ENCODE results near the gene THADA.

DNA sequence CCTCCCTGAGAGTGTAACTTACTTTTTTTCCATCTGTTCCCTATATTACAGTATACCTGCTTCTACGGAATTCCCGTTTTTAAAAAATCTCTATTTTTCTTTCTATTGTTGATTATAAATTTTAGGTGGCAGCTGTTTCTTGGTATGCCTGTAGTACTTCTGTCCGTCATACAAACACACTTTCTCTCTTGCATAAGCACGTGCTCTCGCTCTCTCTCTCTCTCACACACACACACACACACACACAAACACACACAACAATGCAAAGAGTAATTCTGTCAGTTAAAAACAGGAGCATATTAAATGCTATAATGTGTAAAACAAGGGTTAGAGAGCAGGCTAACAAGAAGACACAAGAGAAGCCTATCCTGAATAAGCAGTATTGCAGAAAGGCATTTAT lies 140.5 kb downstream of the THADA start:
- TF ChIP-seq POLR2A (IDR thresholded peaks at IDR 0.05) = no peak
- no peak for TF ChIP-seq POLR2AphosphoS5 (IDR thresholded peaks at IDR 0.05)
- TF ChIP-seq, protein P1, sequence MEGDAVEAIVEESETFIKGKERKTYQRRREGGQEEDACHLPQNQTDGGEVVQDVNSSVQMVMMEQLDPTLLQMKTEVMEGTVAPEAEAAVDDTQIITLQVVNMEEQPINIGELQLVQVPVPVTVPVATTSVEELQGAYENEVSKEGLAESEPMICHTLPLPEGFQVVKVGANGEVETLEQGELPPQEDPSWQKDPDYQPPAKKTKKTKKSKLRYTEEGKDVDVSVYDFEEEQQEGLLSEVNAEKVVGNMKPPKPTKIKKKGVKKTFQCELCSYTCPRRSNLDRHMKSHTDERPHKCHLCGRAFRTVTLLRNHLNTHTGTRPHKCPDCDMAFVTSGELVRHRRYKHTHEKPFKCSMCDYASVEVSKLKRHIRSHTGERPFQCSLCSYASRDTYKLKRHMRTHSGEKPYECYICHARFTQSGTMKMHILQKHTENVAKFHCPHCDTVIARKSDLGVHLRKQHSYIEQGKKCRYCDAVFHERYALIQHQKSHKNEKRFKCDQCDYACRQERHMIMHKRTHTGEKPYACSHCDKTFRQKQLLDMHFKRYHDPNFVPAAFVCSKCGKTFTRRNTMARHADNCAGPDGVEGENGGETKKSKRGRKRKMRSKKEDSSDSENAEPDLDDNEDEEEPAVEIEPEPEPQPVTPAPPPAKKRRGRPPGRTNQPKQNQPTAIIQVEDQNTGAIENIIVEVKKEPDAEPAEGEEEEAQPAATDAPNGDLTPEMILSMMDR (IDR thresholded peaks at IDR 0.05) = no peak
